ENCODE results near the gene LCMT1.
"Not testable (repeated sequence)": the region's sequence is repeated elsewhere in the genome, so short reads cannot be mapped to it uniquely, and the experiment has no call there.

Gene LCMT1

DNA sequence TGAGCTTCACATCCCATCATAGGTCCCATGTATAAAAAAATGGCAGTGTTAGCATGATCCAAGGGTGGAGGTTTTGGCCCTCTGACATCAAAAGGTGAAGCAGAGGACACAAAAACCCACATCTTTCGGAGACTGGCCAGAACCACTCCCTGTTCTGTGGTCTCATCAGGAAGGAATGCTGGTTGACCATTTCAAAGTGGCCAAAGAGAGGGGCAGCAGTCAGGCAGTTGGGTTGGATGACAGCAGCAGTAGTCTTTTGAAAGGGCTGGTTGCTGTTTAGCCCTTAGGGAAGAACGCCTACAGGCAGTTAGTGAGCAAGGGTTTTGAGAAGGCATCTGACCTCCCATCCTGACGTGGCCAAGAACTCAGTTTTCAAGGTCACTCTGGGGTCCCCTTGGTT lies 40.5 kb downstream of the LCMT1 start:
- no peak for DNase-seq

DNA sequence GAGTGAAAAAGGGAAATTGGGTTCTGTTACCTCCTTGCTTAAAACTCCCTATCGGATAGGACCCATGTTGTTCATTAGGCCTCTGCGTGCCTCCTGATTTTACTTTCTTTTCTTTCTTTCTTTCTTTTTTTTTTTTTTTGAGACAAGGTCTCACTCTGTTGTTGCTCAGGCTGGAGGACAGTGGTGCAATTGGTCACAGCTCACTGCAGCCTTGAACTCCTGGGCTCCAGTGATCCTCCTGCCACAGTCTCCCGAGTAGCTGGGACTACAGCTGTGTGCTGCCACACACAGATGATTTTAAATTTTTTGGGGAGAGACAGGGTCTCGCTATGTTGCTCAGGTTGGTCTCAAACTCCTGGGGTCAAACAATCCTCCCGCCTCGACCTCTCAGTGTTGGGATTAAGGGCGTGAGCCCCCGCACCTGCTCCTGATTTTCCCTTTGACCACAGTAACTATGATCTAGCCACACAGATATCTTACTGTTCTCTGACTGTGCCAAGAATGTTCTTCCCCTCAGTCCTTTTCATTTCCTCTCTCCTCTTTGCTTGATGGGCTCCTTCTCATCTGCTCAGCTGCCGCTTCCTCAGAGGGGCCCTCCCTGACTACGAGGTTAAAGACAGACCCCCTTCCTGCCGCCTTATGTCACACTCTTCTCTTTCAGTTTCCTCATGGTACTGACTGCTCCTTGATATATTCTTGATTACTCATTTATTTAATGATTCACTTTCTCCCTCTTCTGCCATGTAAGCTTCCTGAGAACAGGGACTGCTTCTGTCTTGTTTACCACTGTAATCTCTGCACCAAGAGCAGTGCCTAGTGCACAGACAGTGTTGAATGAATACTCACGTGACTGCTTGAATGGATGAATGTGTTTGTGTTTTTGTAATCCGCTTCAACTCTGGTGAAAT lies 44.3 kb downstream of the LCMT1 start:
- no peak for DNase-seq

DNA sequence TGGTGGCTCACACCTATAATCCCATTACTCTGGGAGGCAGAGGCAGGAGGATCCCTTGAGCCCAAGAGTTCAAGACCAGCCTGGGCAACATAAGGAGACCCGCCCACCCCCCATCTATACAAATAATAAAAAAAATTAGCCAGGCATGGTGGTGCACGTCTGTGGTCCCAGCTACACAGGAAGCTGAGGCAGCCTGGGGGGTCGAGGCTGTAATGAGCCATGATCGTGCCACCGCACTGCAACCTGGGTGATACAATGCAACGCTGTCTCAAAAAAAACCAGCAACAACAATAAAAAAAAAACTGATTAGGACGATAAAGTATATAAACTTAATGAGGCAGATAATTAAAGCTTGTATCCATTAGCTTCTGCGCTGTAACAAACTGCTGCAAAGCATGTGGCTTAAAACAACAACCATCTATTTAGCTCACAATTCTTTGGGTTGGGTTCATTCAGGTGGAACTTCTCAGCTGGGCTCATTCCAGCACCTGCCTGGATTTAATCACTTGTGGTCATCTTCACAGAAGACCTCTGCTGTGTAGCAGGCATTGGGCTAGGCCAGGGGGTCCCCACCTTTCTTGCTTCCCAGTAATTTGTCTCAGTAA lies 45.8 kb downstream of the LCMT1 start:
- DNase-seq, result no peak

DNA sequence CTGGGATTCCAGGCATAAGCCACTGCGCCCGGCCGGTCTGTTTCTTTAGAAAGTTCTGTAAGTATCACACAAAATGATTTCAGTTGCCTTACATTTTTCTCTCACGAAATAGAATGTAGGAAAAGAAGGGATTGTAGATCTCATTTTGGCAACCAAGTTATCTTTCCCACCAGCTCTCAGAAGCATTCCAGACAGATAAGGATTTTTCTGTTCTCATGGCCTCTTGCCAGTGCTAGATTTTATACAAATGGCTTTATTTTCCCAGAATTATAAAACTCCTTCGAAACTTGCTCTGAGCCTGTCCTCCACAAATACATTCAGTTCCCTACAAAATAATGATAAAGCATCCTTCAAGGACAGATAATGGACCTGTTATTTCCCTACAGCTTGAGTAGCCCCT lies 46.9 kb downstream of the LCMT1 start:
- DNase-seq, result no peak

DNA sequence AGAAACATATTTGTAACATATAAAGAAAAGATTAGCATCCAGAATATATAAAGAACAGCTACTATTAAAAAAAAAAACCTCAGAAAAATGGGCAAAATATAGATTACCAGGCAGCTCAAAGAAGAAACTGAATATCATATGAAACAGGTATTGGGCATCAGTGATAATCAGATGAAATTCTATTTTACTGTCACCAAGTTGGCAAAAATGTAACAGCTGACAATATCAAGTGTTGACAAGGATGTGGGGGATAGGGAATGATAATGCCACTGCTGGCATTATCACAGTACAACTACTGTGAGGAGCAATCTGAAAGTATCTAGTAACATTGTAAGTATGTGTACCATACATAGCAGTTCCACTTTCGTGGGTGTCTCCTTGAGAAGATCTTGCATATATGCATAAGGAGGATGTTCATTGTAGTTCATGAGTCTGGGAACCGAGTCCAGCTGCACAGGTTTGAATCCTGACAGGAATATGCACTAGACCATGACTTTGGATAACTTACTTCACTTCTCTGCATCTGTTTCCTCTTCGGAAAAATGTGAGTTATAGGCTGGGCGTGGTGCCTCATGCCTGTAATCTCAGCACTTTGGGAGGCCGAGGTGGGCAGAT lies 50.3 kb downstream of the LCMT1 start:
- no peak for DNase-seq

DNA sequence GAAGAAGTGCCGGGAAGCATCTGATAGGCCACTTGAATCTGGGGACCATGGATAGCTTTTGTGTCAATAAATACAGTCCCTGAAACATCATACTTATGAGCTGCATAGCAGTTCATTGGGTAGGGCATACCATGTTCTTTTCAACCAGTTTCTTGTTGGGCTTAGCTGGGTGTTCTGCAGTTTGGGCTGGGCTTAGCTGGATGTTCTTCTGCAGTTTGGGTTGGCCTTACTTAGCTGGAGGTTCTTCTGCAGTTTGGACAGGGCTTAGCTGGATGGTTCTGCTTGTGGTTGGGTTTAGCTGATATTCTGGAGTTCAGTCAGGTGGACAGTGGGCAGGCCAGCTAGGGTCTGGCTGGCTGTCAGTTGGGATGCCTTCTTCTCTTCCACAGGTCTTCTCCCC lies 52.1 kb downstream of the LCMT1 start:
- DNase-seq, result no peak

DNA sequence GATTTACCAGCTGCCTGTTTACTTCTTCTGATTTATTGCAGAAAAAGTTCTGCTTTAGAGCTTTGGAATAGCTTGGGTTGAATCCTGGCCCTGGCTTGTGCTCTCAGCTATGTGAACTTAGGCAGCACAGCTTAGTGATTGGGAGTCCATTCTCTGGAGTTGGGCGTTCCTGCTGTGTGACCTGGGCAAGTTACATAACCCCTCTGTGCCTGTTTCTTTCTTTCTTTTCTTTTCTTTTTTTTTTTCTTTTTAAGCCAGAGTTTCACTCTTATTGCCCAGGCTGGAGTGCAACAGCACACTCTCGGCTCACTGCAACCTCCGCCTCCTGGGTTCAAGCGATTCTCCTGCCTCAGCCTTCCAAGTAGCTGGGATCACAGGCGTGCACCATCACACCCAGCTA lies 53.7 kb downstream of the LCMT1 start:
- no peak for DNase-seq

DNA sequence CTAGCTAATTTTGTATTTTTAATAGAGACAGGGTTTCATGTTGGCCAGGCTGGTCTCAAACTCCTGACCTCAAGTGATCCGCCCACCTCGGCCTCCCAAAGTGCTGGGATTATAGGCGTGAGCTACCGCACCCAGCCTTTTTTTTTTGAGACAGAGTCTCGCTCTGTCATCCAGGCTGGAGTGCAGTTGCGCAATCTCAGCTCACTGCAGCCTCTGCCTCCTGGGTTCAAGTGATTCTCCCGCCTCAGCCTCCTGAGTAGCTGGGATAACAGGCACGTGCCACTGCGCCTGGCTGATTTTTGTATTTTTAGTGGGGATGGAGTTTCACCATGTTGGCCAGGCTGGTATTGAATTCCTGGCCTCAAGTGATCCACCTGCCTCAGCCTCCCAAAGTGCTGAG lies 56.4 kb downstream of the LCMT1 start:
- DNase-seq, result not testable (repeated sequence)

DNA sequence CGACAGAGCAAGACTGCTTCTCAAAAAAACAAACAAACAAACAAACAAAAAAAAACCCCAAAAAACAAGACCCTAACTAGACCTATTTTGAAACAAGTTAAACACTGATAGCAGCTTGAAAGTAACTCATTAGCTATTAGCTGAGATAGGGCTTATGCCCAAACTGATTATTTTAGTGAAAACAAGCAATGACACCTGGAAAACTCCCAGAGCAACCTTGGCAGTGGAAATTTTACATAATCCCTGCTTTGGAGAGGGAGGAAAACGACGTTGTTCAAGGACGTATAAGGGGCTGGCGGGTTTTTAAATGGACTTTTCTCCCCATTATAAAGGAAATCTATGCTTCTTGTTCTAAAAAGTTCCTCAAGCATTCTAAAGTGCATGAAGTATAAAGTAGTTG lies 59.8 kb downstream of the LCMT1 start:
- DNase-seq, result no peak

DNA sequence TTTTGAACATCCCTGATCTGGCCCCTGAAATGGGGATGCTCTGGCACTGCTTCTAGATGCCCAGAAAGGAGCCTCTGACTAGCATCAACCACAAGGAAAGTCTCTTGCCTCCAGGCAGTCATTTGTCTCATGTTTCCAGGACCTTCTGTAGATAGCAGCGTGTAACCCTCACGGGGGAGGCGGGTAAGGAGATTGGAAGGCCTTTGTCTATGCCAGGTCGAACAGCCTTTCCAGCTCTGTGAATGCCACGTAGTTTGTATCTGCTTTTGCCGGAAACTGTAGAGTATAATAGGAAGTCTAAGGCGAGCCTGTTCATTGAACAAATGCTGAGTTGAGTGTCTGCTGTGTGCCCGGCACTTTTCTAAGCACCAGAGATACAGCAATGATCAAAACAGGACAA lies 61.3 kb downstream of the LCMT1 start:
- no peak for DNase-seq

DNA sequence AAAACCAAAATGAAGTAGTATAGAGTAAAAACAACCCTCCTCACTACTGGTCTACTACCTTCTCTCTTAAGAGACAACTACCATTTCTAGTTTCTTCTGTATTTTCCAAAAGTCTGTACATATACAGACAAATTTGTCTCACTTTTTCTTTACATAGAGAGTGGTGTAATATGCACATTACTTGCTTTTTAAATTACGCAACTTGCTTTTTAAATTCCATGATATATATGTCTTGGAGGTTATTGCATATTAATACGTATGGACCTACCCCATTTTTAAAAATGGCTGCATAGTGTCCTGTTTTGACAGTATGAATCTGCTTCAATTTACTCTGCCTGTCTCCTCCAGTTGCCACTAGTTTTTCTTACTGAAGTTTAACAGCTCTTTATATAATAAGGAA lies 62.7 kb downstream of the LCMT1 start:
- DNase-seq, result no peak

DNA sequence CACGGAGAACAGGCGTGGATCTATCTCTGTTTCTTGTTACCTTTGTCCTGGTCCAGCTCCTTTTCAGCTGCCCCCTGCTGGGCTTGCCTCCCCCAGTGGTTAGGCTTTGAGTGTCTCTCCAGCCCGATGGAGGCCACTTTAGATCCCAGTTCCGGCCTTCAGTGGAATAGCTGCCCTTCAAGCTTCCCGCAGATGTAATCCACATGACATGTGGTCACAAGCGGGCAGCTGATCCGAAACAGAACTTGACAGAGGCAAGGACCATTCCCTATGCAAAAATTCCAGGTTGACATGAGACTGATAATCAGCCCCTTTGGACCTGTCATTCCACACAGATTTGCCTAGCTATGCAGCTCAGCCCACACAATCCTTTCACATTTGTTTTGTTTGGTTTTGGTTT lies 64.6 kb downstream of the LCMT1 start:
- no peak for DNase-seq

DNA sequence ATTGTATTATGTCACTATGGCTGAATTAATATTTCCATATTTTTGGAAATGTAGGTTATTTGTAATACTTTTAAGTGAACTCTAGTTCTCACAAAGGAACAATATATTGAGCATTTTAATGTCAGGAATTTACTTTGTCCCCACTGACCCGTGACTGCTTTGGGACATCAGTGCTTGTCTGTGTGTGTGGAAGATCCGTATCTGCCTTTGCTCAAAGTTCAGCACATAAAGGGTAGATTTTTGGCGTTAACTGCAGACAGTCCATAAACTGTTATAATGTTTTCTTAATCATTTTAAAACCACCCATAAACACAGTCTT lies 65.9 kb downstream of the LCMT1 start:
- peak; percentile 8 for DNase-seq

DNA sequence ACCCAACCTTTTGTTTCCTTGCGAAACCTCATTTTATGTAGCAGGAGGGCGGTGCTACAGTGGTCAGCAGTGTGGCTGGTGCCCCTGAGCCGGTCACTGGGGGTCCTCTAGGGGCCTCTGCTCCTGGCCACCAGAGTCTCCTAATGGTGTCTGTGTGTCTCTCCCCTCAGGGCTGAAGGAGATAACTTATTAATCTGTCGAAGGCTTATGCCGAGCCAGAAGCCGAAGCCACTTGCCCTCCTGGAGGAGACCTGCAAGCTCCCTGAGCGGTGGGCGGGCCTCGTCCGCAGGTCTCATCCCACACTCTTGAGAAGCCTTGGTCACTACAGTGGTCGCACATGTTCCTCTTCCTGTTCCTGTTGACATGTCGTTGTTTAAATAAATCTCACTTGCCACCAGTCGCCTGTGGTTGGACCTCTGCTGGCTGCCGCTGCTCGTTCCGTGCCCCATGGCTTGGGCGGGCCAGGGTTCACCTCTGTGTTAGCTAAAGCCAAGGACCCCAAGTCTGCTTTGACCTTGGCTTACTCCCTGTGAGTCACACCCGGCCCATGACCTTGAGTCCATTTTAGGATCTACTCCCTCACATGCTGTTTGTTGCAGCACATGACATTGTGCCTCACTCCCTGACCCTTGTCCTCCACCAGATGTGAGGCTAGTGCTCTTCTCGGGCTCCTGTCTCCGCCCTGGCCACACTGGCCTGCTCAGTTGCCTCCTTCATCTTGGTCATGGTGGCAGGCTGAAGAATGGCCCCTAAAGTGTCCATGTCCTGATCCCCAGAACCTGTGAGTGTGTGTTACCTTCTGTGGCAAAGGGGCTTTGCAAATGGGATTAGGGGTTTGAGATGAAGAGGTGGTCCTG lies 66.5 kb downstream of the LCMT1 start:
- no peak for DNase-seq

DNA sequence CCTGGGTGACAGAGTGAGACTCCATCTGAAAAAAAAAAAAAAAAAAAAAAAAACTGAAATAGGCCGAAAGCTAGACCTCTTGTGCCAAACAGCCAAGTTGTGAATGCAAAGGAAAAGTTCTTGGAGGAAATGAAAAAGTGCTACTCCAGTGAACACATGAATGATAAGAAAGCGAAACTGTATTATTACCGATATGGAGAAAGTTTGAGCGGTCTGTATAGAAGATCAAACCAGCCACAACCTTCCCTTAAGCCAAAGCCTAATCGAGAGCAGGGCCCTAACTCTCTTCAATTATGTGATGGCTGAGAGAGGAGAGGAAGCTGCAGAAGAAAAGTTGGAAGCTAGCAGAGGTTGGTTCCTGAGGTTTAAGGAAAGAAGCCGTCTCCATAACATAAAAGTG lies 69.7 kb downstream of the LCMT1 start:
- DNase-seq, result not testable (repeated sequence)

DNA sequence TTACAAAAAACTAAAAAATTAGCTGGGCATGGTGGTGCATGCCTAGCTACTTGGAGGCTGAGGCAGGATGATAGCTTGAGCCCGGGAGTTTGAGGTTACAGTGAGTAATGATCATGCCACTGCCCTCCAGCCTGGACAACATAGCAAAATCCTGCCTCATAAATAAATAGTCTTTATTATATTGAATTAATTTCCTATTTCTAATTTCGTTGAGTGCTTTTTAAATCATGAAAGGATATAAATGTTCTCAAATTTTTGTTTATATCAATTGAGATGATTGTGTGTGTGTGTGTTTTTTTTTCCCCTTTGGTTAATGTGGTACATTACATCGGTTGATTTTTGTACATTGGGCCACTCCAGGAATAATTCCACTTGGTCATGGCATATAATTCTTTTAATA lies 73.2 kb downstream of the LCMT1 start:
- DNase-seq, result no peak

DNA sequence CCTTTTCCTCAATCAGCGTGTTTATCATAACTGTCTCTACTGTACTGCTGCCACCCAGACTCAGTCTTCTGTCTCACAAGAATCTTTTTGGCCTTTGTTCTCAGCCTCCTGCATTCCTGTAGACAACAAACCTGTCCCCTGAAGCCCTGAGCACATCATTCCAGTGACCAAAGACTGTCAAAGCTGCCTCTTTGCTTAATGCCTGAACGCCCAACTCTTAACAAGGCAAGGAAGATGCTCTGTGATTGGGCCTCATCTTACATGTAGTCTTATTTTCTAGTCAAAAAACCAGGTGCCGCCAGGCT lies 75.9 kb downstream of the LCMT1 start:
- DNase-seq, result no peak

DNA sequence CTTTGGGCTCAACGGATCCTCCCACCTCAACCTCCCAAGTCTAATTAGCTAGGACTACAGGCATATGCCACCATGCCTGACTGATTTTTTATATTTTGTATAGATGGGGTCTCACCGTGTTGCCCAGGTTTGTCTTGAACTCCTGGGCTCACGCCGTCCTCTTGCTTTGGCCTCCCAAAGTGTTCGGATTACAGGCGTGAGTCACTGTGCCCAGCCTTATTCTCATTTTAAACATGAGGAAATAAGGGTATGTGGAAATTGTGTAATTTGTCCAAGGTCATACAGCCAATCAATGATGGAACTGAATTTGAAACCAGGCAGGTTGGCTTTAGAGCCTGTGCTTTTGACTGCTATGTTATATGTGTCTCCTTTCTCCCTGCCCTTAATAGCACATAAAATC lies 77.8 kb downstream of the LCMT1 start:
- no peak for DNase-seq

DNA sequence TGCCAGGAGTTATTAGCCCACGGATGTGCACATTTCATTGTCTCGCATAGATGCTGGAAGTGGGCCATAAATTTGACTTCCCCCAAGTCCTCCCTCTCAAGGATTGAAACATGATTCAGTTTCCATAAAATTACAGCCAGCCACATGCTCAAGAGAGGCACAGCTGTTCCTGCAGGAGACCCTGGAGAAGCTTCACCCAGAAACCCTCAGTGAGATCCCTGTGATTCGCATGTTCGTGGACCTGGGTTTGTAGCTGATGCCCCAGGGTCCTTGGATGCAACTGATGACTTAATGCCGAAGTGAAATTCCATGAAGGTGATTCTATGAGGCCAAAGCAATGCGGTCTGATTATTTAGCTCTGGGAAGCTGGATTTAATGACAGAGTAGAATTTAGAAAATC lies 80.6 kb downstream of the LCMT1 start:
- DNase-seq, result no peak

DNA sequence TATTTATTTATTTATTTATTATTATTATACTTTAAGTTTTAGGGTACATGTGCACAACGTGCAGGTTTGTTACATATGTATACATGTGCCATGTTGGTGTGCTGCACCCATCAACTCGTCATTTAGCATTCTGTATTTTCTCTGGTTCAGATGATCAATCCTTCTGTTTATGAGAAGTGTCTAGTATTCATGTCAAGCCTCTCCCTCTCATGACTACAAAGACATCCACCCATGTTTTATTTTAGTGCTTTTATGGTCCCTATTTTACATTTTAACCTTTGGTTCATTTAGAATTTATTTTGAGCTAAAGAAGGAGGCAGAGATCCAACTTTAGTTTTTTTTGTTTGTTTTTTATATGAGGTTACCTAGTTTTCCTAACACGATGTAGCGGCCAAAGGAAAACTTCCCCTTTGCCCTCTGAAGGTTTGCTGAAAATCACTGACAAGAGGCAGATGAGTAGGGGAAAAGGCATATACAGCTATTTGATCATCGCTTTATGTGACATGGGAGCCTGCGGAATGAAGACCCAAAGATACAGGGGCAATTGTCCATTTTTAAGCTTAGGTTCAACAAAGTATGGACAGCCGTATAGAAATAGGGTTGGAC lies 82.8 kb downstream of the LCMT1 start:
- no peak for DNase-seq

DNA sequence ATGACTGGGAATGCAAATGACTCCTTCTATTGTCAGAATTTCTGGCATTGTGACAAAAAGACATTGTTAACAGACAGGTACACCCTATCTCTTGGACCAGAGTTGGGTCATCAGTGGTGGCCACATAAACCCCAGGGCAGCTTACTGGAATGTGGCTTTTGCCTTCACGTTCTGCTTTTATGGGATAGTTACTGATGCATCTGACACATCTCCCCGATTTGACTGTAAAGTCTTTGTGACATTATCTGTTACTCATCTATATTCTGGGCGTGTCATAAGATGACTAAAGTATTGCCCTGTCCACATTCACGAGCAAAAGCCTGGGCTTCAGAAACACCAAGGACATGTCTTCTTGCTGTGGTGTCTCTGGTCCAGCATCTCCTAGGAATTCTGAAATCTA lies 86.5 kb downstream of the LCMT1 start:
- no peak for DNase-seq

DNA sequence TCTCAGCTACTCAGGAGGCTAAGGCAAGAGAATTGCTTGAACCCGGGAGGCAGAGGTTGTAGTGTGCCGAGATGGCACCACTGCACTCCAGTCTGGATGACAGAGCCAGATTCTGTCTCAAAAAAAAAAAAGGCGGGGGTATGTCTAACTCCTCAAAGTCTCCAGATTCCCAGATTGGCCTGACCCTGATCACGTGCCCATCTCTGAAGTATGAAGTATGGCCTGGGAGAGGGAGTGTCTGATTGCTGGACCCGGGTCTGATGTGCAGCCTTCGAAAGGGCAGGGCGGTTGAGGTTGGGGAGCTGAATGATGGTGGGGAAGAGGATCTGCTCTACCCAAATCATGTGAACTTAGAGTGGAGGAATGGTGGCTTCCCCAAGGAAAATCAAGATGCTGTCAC lies 87.9 kb downstream of the LCMT1 start:
- no peak for DNase-seq

DNA sequence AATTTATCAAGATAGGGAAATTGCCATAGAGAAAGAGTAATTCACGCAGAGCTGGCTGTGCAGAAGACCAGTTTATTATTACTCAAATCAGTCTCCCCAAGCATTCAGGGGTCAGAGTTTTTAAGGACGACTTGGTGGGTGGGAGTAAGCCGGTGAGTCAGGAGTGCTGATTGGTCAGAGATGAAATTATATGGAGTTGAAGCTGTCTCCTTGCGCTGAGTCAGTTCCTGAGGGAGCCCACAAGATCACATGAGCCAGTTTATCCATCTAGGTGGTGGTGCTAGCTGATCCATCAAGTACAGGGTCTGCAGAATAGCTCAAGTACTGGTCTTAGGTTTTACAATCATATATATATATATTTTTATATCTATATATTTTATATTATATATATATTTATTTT lies 99.2 kb downstream of the LCMT1 start:
- peak; percentile 83 for DNase-seq
